H4 (cell line): ENCODE results near the gene GNAI2. TPM values are rescaled to one million over a fixed set of nuclear protein-coding genes. Genes with fewer than 3 reads are reported as not detected.
"Not testable (repeated sequence)": the region's sequence is repeated elsewhere in the genome, so short reads cannot be mapped to it uniquely, and the experiment has no call there.

Experiments used
- DNase-seq: peaks from one replicate; pipeline ENCODE4 v3.0.0-alpha.2; 2015; ENCODE audit warnings: low spot score
- total RNA-seq: library from RNA; depleted of rRNA; stranded (reverse); fragments of >200 nt; shearing (Covaris generic); gene quantifications from 2 replicates; pipeline ENCODE4 v1.2.3, GENCODE V29; 2014

Gene GNAI2
- total RNA-seq, 1 experiment from 2014 or later = 127 TPM

- no peak for DNase-seq
These were observed 9.1 kb upstream of the GNAI2 start for GRCh38 chr3:50226888-50227389.

GRCh38 chr3:50227390-50228183 is 8.4 kb upstream of the GNAI2 start:
- DNase-seq = peak; percentile 72

- not testable (repeated sequence) for DNase-seq
These were observed 7.7 kb upstream of the GNAI2 start for GRCh38 chr3:50228184-50228763.

- DNase-seq = no peak
These were observed 6.5 kb upstream of the GNAI2 start for GRCh38 chr3:50229490-50229889.

- no peak for DNase-seq
These were observed 5.8 kb upstream of the GNAI2 start for GRCh38 chr3:50230104-50230793.

- no peak for DNase-seq
These were observed 5.2 kb upstream of the GNAI2 start for GRCh38 chr3:50230794-50231125.

- DNase-seq = no peak
These were observed 4.4 kb upstream of the GNAI2 start for GRCh38 chr3:50231581-50231980.

- no peak for DNase-seq
These were observed 3.7 kb upstream of the GNAI2 start for GRCh38 chr3:50232303-50232702.

- no peak for DNase-seq
These were observed 2.8 kb upstream of the GNAI2 start for GRCh38 chr3:50233176-50233575.

- no peak for DNase-seq
These were observed 604 bp downstream of the GNAI2 start for GRCh38 chr3:50236484-50237132.

- no peak for DNase-seq
These were observed 1.2 kb downstream of the GNAI2 start for GRCh38 chr3:50237133-50237651.

- DNase-seq = peak; percentile 83
These were observed 1.9 kb downstream of the GNAI2 start for GRCh38 chr3:50237754-50238548.

GRCh38 chr3:50238549-50239026 is 2.6 kb downstream of the GNAI2 start:
- peak; percentile 74 for DNase-seq

GRCh38 chr3:50239649-50240048 is 3.6 kb downstream of the GNAI2 start:
- no peak for DNase-seq

GRCh38 chr3:50241163-50241562 is 5.2 kb downstream of the GNAI2 start:
- DNase-seq = no peak

GRCh38 chr3:50241713-50242380 is 5.8 kb downstream of the GNAI2 start:
- DNase-seq = no peak

- no peak for DNase-seq
These were observed 6.4 kb downstream of the GNAI2 start for GRCh38 chr3:50242381-50242770.

GRCh38 chr3:50242851-50243542 is 7.0 kb downstream of the GNAI2 start:
- DNase-seq = no peak

- no peak for DNase-seq
These were observed 7.5 kb downstream of the GNAI2 start for GRCh38 chr3:50243543-50243895.

- not testable (repeated sequence) for DNase-seq
These were observed 8.8 kb downstream of the GNAI2 start for GRCh38 chr3:50244813-50245212.
